Pancreas (tissue), 10 donors: ENCODE data around the gene CCT3. TPM values are rescaled to one million over a fixed set of nuclear protein-coding genes. Genes with fewer than 3 reads are reported as not detected.

Source experiments
- ATAC-seq, 4 donors: fragments of 200-7000 bp; cut with Tn5 transposase; one replicate each; pipeline versions ENCODE4 v1.8.0 to v1.9.1; 2020; ENCODE audit warnings: mild to moderate bottlenecking in 4 of 4, moderate library complexity in 4 of 4
- DNase-seq, 6 donors: peaks; one replicate each; pipeline ENCODE4 v3.0.0-alpha.2; 2020
- FAIRE-seq: peaks from 2 replicates; lab custom pipeline; 2012; peaks lifted over from hg19 to GRCh38; lab: Jason Lieb, UNC
- H3K27ac ChIP-seq, 4 donors: fragments of 200-600 bp; sonication (generic); 1 replicate in 3 of 4; 2 replicates in 1 of 4; pipeline versions ENCODE4 v1.5.0 to v1.8.0; 2020
- H3K27me3 ChIP-seq, 4 donors: fragments of 200-600 bp; one replicate each; pipeline ENCODE4 v1.8.0; 2021
- H3K36me3 ChIP-seq, 3 donors: fragments of 200-600 bp; sonication (generic) in 1 of 3; one replicate each; pipeline versions ENCODE4 v1.5.0 to v1.8.0; 2020 to 2021
- H3K4me1 ChIP-seq, 3 donors: fragments of 200-600 bp; one replicate each; pipeline ENCODE4 v1.8.0; 2021
- H3K4me3 ChIP-seq, 4 donors: fragments of 200-600 bp; sonication (generic) in 2 of 4; one replicate each; pipeline versions ENCODE4 v1.5.0 to v1.8.0; 2020 to 2021
- H3K9me3 ChIP-seq, 4 donors: fragments of 200-600 bp; one replicate each; pipeline ENCODE4 v1.8.0; 2021
- CTCF ChIP-seq, 4 donors: fragments of 200-600 bp; sonication (generic) in 3 of 4; IDR thresholded peaks; one replicate each; pipeline versions ENCODE4 v1.5.0 to v1.8.0; 2021; ENCODE audit warnings: antibody characterized with exemption in 4 of 4
- WGBS, 2 donors: extraction: QIAGEN DNeasy Blood & Tissue Kit; methylation state at CpG; one replicate each; pipeline ENCODE4 v1.1.7; 2013; 5-methylcytosine and 5-hydroxymethylcytosine counted together
- intact Hi-C, 3 donors: fragments of 100-400 bp; cut with DNase I; formaldehyde crosslinking; loops; one replicate each; pipeline versions ENCODE4 v1.11.1 to v1.14.2; 2022
- polyA plus RNA-seq, 2 donors: library from polyadenylated mRNA; stranded (reverse); fragments of 200-250 nt; gene quantifications; one replicate each; pipeline ENCODE4 v1.2.3, GENCODE V29; 2013
- total RNA-seq, 6 donors: library from RNA; stranded (reverse); fragmentation: NEBNext Ultra II Directional in 4 of 6; extraction: Animal tissue kit (Norgen Biotek cat#: 25700) in 4 of 6; gene quantifications; one replicate each; pipeline versions ENCODE4 v1.2.1 to v1.2.4, GENCODE V29; 2021 to 2023
- donor health status: healthy with polysubstance abuse.
- donor health status: DM: no; HTN: no; CAD: no; lungs with moderate emphysema.
- donor health status: DM: no; HTN: no; CAD: no.
- donor health status: control.
- donor health status: control.
- donor health status: Bipolar disorder and iron deficiency.
- donor health status: DM: yes; HTN: yes; CAD: no.
- donor health status: DM: no; HTN: no; CAD: no.
- donor health status: DM: no; HTN: no; CAD: no.
- donor health status: DM: yes; HTN: yes; CAD: no.

CCT3 gene
- total and polyA plus RNA-seq, 8 donors: 47.1 to 107 (median 82.9) TPM

DNA sequence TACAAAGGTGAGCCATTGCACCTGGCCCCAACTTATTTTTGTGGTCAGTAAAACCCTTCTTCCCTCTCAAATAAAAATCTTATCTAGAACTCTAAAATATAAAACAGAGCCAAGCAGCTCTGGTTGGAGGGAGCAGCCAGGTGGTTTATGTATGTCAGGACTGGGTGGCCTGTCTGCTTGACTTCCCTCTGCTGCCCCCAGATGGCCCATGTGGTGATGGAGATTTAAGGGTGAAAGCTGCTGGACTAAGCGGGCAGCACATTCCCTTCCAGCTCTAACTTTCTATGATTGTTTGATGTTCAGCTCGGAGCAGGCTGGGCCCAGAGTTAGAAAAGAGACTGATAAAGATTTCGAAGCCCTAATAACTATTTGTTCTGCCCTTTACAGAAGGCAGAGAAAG lies 78.3 kb downstream of the CCT3 start:
- ATAC-seq (no peak), DNase-seq (no peak), FAIRE-seq (no peak)
- no peaks in the 10 kb centered on the region for H3K9me3 ChIP-seq
- 87% methylated on average over 3 of the region's 3 CpGs for WGBS, 2 donors
- intact Hi-C loops: no loop called here
- no peak overlapping the region for H3K27ac ChIP-seq
- H3K36me3 ChIP-seq: peaks cover 20 to 62% (median 45%) of the 10 kb centered on the region in 3 donors
- no peak overlapping the region for H3K4me3 ChIP-seq
- no peak for TF ChIP-seq CTCF (IDR thresholded peaks at IDR 0.05)
- no peaks in the 10 kb centered on the region for H3K4me1 ChIP-seq
- H3K27me3 ChIP-seq: no peaks in the 10 kb centered on the region

Other genes with a start within 250 kb of the CCT3 start
- gene LMNA, start 223.6 kb downstream of the CCT3 start, total RNA-seq: 100 to 1,000 TPM in 3 of 6 donors, 10 to 100 TPM in 3; 59.4 to 119 (median 92.7) TPM
- 100 to 1,000 TPM in 1 of 2 donors, 10 to 100 TPM in 1; 96.7 to 111 TPM for gene LMNA, start 223.6 kb downstream of the CCT3 start, polyA plus RNA-seq
- gene SEMA4A, start 184.7 kb downstream of the CCT3 start, total RNA-seq: 1 to 10 TPM; 2.6 to 7.0 (median 4.5) TPM
- gene SEMA4A, start 184.7 kb downstream of the CCT3 start, polyA plus RNA-seq: 1 to 10 TPM; 4.4 to 5.4 TPM
- 1 to 10 TPM; 4.0 to 9.9 (median 6.7) TPM for gene SLC25A44, start 144.2 kb downstream of the CCT3 start, total RNA-seq
- 10 to 100 TPM in 1 of 2 donors, 1 to 10 TPM in 1; 4.3 to 11.4 TPM for gene SLC25A44, start 144.2 kb downstream of the CCT3 start, polyA plus RNA-seq
- 10 to 100 TPM; 15.8 to 28.8 (median 21.9) TPM for gene PMF1, start 125.3 kb downstream of the CCT3 start, total RNA-seq
- 10 to 100 TPM; 69.7 to 79.7 TPM for gene PMF1, start 125.3 kb downstream of the CCT3 start, polyA plus RNA-seq
- 1 to 10 TPM in 2 of 6 donors, under 1 TPM in 4; 0.60 to 1.7 (median 0.80) TPM for gene BGLAP, start 96.1 kb downstream of the CCT3 start, total RNA-seq
- gene BGLAP, start 96.1 kb downstream of the CCT3 start, polyA plus RNA-seq: 1 to 10 TPM; 2.9 to 4.8 TPM
- 1 to 10 TPM in 2 of 6 donors, under 1 TPM in 4; 0.51 to 1.3 (median 0.67) TPM for gene PAQR6, start 90.2 kb downstream of the CCT3 start, total RNA-seq
- 1 to 10 TPM; 3.5 to 5.6 TPM for gene PAQR6, start 90.2 kb downstream of the CCT3 start, polyA plus RNA-seq
- 10 to 100 TPM; 15.9 to 42.8 (median 23.3) TPM for gene SMG5, start 55.5 kb downstream of the CCT3 start, total RNA-seq
- 10 to 100 TPM; 26.2 to 26.5 TPM for gene SMG5, start 55.5 kb downstream of the CCT3 start, polyA plus RNA-seq
- gene TMEM79, start 54.0 kb downstream of the CCT3 start, total RNA-seq: 1 to 10 TPM in 4 of 6 donors, under 1 TPM in 2; 0.51 to 2.7 (median 1.1) TPM
- gene TMEM79, start 54.0 kb downstream of the CCT3 start, polyA plus RNA-seq: 1 to 10 TPM; 3.1 to 3.7 TPM
- 10 to 100 TPM; 11.1 to 29.6 (median 18.1) TPM for gene GLMP, start 42.6 kb downstream of the CCT3 start, total RNA-seq
- gene GLMP, start 42.6 kb downstream of the CCT3 start, polyA plus RNA-seq: 10 to 100 TPM; 31.3 to 32.5 TPM
- not detected for gene VHLL, start 39.0 kb downstream of the CCT3 start, total RNA-seq
- gene VHLL, start 39.0 kb downstream of the CCT3 start, polyA plus RNA-seq: under 1 TPM in 1 of 2 donors, not detected in 1; 0.19 TPM
- gene TSACC, start 234 bp upstream of the CCT3 start, total RNA-seq: not detected
- gene TSACC, start 234 bp upstream of the CCT3 start, polyA plus RNA-seq: under 1 TPM in 1 of 2 donors, not detected in 1; 0.56 TPM
- gene RHBG, start 30.9 kb upstream of the CCT3 start, total RNA-seq: under 1 TPM; 0.16 to 1.00 (median 0.40) TPM
- 1 to 10 TPM; 1.3 to 3.5 TPM for gene RHBG, start 30.9 kb upstream of the CCT3 start, polyA plus RNA-seq
- gene MEF2D, start 162.5 kb upstream of the CCT3 start, total RNA-seq: 10 to 100 TPM; 19.1 to 31.8 (median 26.2) TPM
- 10 to 100 TPM; 15.7 to 20.0 TPM for gene MEF2D, start 162.5 kb upstream of the CCT3 start, polyA plus RNA-seq
- under 1 TPM in 5 of 6 donors, not detected in 1; 0.04 to 0.90 (median 0.32) TPM for gene IQGAP3, start 234.3 kb upstream of the CCT3 start, total RNA-seq
- under 1 TPM; 0.02 to 0.23 TPM for gene IQGAP3, start 234.3 kb upstream of the CCT3 start, polyA plus RNA-seq
- not detected for gene TTC24, start 241.4 kb upstream of the CCT3 start, total RNA-seq
- gene TTC24, start 241.4 kb upstream of the CCT3 start, polyA plus RNA-seq: not detected